Retinal pigment epithelial cell (primary cell): ENCODE results near the gene PLXDC1.
"Not testable (repeated sequence)": the region's sequence is repeated elsewhere in the genome, so short reads cannot be mapped to it uniquely, and the experiment has no call there.

Source experiments
- DNase-seq: peaks from one replicate; pipeline ENCODE4 v3.0.0-alpha.2; 2010; ENCODE audit warnings: low read depth
- H3K4me3 ChIP-seq: 2 replicates; pipeline ENCODE4 v1.5.1; 2011; ENCODE audit warnings: mild to moderate bottlenecking, low read length, control low read depth, moderate library complexity
- CTCF ChIP-seq: conservative IDR thresholded peaks from 2 replicates; pipeline ENCODE4 v1.5.1; 2011; ENCODE audit warnings: low read depth, low read length, control low read depth, inconsistent platforms

PLXDC1 gene

DNA sequence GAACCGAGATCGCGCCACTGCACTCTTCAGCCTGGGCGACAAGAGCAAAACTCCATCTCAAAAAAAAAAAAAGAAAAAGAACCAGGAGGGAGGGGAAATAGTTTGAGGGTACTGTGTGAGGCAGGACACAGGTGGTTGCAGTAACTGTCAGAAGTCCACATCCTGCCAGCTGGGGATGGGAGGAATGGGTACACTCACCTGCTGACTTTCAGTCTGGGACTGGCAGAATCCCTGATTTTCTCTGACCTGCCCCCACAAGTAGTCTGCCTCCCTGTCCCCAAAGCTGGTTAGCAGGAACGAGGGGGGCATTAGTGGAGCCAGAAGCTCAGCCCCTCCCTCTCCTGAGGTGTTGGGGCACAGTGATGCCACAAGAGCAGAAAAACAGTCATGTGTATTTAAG, 21.6 kb upstream of the PLXDC1 start:
- no peak for DNase-seq
- TF ChIP-seq CTCF, result no peak
- no peak overlapping the region for H3K4me3 ChIP-seq

DNA sequence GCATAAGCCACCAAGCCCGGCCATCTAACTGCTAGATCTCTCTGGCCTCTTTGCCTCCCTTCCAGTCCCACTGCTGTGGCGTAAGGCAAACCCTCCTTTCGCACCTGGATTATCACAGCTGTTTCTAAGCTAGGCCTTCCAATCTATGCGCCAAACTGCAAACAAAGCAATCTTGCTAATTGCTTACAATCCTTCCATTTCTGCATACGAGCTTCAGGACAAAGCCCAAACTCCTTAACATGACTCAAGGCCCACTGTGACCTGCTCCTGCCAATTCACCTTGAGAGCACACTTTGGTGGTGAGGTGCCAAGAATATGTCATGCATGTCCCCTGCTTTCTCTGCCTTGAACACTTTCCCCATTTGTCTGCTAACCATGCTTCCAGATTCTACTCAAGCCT, 20.5 kb upstream of the PLXDC1 start:
- DNase-seq, result no peak
- no peak for TF ChIP-seq CTCF
- no peak overlapping the region for H3K4me3 ChIP-seq

DNA sequence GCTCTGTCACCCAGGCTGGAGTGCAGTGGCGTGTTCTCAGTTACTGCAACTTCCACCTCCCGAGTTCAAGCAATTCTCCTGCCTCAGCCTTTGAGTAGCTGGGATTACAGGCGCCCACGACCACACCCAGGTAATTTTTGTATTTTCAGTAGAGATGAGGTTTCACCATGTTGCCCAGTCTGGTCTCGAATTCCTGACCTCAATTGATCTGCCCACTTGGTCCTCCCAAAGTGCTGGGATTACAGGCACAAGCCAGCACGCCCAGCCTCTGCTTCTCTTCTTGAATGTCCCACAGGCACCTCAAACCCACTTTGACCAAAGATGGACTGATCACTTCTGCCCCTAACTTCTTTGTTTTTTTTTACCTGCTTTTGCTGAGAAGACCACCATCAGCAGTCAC, 19.1 kb upstream of the PLXDC1 start:
- no peak for DNase-seq
- TF ChIP-seq CTCF, result no peak
- no peak overlapping the region for H3K4me3 ChIP-seq

- H3K4me3 ChIP-seq, result no peak overlapping the region
- TF ChIP-seq CTCF, result no peak
- no peak for DNase-seq
Measured at GRCh38 chr17:39170109-39170508, 18.7 kb upstream of the PLXDC1 start.

GRCh38 chr17:39169518-39169917, 18.1 kb upstream of the PLXDC1 start:
- no peak for TF ChIP-seq CTCF
- no peak overlapping the region for H3K4me3 ChIP-seq
- DNase-seq, result no peak

GRCh38 chr17:39169101-39169500, 17.7 kb upstream of the PLXDC1 start:
- no peak overlapping the region for H3K4me3 ChIP-seq
- no peak for DNase-seq
- TF ChIP-seq CTCF, result no peak

DNA sequence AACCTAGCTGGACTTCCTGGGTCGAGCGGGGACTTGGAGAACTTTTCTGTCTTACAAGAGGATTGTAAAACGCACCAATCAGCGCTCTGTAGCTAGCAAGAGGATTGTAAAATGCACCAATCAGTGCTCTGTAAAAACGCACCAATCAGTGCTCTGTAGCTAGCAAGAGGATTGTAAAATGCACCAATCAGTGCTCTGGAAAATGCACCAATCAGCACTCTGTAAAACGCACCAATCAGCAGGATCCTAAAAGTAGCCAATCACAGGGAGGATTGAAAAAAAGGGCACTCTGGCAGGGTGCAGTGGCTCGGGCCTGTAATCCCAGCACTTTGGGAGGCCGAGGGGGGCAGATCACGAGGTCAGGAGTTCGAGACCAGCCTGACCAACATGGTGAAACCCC, 17.1 kb upstream of the PLXDC1 start:
- H3K4me3 ChIP-seq, DNase-seq: not testable (repeated sequence)

- no peak overlapping the region for H3K4me3 ChIP-seq
- DNase-seq, result no peak
- no peak for TF ChIP-seq CTCF
Measured at GRCh38 chr17:39167476-39167875, 16.0 kb upstream of the PLXDC1 start.
